Cardiac muscle cell (in vitro differentiated cells and primary cell): ENCODE measurements around the gene CAMSAP2. TPM values are rescaled to one million over a fixed set of nuclear protein-coding genes. Genes with fewer than 3 reads are reported as not detected.
A peak's percentile ranks its signal among the peaks of the same experiment; 100 is the strongest.

Source experiments
- DNase-seq, 2 donors: peaks; one replicate each; pipeline versions ENCODE4 v3.0.0 to v3.0.0-alpha.2; 2010 to 2017; ENCODE audit warnings: low read depth in 1 of 2, low spot score in 1 of 2
- H3K27ac ChIP-seq: fragments of 200-600 bp; sonication (generic); 2 replicates; pipeline ENCODE4 v1.5.1; 2016
- H3K27me3 ChIP-seq: fragments of 200-600 bp; sonication (generic); 2 replicates; pipeline ENCODE4 v1.6.0; 2016; ENCODE audit warnings: control low read depth
- H3K36me3 ChIP-seq: fragments of 200-600 bp; sonication (generic); 2 replicates; pipeline ENCODE4 v1.5.1; 2016; ENCODE audit warnings: control low read depth
- H3K4me1 ChIP-seq: fragments of 200-600 bp; sonication (generic); 2 replicates; pipeline ENCODE4 v1.8.1; 2017; ENCODE audit warnings: low read depth, mild to moderate bottlenecking, mixed run types
- H3K4me3 ChIP-seq: fragments of 200-600 bp; sonication (generic); 2 replicates; pipeline ENCODE4 v1.5.1; 2016; ENCODE audit warnings: mild to moderate bottlenecking
- H3K9me3 ChIP-seq: fragments of 200-600 bp; sonication (generic); 2 replicates; pipeline ENCODE4 v1.5.1; 2017; ENCODE audit warnings: low read depth, mild to moderate bottlenecking, control low read depth
- polyA plus RNA-seq: library from polyadenylated mRNA; unstranded; fragments of >200 nt; fragmentation: Nextera tagmentation; extraction: Ambion mirVana; gene quantifications from 2 replicates; pipeline ENCODE4 v1.2.1, GENCODE V29; 2016
- total RNA-seq: library from RNA; depleted of rRNA; stranded (reverse); fragments of >200 nt; gene quantifications from 2 replicates; pipeline ENCODE4 v1.2.3, GENCODE V29; 2016
- TF ChIP-seq, protein P1 (sequence below): IDR thresholded peaks from 2 replicates; pipeline ENCODE4 v1.5.1; 2012; ENCODE audit warnings: low read depth, mild to moderate bottlenecking, low read length

The CAMSAP2 gene
- total and polyA plus RNA-seq, 2 experiments from 2014 or later, result 12.6 to 22.8 TPM

DNA sequence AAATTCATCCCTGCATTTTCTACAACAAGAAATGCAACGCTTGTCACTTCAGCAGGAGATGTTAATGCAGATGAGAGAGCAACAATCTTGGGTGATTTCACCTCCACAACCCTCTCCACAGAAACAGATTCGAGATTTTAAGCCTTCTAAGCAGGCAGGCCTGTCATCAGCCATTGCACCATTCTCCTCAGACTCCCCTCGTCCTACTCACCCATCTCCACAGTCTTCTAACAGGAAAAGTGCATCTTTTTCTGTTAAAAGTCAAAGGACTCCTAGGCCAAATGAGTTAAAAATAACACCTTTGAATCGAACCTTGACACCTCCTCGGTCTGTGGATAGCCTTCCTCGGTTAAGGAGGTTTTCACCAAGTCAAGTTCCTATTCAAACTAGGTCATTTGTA, 110.7 kb downstream of the CAMSAP2 start:
- DNase-seq, result no peak
- Histone ChIP-seq H3K27ac (no peak overlapping the region), H3K4me1 (no peaks in the 10 kb centered on the region), H3K9me3 (no peaks in the 10 kb centered on the region), H3K4me3 (no peak overlapping the region), H3K27me3 (no peaks in the 10 kb centered on the region), H3K36me3 (peaks cover 67% of the 10 kb centered on the region)
- TF ChIP-seq, protein P1, sequence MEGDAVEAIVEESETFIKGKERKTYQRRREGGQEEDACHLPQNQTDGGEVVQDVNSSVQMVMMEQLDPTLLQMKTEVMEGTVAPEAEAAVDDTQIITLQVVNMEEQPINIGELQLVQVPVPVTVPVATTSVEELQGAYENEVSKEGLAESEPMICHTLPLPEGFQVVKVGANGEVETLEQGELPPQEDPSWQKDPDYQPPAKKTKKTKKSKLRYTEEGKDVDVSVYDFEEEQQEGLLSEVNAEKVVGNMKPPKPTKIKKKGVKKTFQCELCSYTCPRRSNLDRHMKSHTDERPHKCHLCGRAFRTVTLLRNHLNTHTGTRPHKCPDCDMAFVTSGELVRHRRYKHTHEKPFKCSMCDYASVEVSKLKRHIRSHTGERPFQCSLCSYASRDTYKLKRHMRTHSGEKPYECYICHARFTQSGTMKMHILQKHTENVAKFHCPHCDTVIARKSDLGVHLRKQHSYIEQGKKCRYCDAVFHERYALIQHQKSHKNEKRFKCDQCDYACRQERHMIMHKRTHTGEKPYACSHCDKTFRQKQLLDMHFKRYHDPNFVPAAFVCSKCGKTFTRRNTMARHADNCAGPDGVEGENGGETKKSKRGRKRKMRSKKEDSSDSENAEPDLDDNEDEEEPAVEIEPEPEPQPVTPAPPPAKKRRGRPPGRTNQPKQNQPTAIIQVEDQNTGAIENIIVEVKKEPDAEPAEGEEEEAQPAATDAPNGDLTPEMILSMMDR, result no peak

DNA sequence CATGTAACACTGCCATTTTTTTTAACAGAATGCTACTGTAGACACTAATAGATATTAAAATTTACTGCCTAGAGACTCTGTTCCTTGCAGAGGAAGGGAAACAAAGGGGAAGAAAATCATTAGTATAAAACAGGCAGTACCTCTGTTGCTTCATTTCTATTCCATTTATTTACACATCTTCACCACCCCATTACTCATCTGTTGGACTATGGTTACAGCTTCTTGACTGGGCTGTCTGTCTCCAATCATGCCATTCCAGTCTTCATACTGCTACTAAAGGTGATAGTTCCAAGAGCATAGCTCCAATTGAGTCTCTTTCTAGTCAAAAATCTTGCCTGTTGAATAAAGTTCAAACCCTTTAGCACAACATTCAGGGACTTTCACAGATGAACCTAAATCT, 111.9 kb downstream of the CAMSAP2 start:
- H3K9me3 ChIP-seq, result no peaks in the 10 kb centered on the region
- H3K4me3 ChIP-seq, result no peak overlapping the region
- DNase-seq, result no peak
- no peaks in the 10 kb centered on the region for H3K4me1 ChIP-seq
- no peaks in the 10 kb centered on the region for H3K27me3 ChIP-seq
- no peak overlapping the region for H3K27ac ChIP-seq
- TF ChIP-seq, protein P1, result no peak
- H3K36me3 ChIP-seq, result peaks cover 72% of the 10 kb centered on the region

DNA sequence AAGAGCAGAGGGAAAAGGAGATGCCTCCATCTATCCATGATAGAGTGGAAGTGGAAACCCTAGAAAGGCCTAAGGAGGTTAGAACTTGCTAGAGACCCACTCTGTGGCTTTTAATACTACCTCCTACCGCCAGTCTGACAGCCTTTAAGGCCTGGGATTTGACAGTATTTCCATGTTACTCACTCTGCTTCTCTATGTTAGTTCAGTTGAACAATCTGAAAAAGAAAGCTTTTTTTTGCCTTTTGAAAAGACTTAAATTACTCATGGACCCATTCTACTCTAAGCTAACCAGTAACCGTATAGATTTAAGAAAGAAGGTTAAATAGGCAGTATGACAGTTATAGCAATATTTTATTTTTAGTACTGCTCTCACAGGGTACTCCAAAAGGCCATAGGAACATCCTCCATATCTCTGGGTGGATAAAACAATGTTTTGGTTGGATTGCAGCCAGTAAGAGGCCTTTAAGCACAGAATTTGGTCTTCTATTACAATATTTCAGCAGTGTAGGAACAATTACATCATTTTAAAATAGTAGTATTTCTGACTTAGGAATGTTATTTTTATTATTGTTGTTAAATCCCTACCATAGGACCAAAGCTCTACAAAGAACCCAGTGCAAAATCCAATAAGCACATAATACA, 118.1 kb downstream of the CAMSAP2 start:
- Histone ChIP-seq H3K36me3 (peaks cover 57% of the 10 kb centered on the region), H3K27ac (peak overlapping the region; percentile 50), H3K27me3 (no peaks in the 10 kb centered on the region), H3K9me3 (no peaks in the 10 kb centered on the region), H3K4me1 (no peaks in the 10 kb centered on the region), H3K4me3 (no peak overlapping the region)
- TF ChIP-seq, protein P1, result no peak
- peak in 1 of 2 donors; percentile 86 for DNase-seq

DNA sequence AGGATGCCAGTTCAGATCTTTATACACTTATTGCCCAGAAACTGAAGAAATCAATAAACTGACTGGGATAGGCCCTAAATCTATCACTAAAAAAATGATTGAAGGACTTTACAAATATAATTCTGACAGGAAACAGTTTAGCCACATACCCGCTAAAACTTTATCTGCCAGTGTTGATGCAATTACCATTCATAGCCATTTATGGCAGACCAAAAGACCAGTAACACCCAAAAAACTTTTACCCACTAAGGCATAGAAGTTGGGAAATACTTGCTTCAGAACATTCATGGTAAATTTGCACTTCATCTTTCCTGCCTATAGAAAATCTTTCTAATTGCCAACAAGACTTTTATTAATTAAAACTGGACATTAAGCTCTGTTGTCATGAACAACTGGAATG, 119.1 kb downstream of the CAMSAP2 start:
- H3K9me3 ChIP-seq, result no peaks in the 10 kb centered on the region
- DNase-seq, result peak in 1 of 2 donors; percentile 50
- no peaks in the 10 kb centered on the region for H3K4me1 ChIP-seq
- H3K36me3 ChIP-seq, result peaks cover 59% of the 10 kb centered on the region
- no peak overlapping the region for H3K27ac ChIP-seq
- TF ChIP-seq, protein P1, result no peak
- H3K4me3 ChIP-seq, result no peak overlapping the region
- no peaks in the 10 kb centered on the region for H3K27me3 ChIP-seq

DNA sequence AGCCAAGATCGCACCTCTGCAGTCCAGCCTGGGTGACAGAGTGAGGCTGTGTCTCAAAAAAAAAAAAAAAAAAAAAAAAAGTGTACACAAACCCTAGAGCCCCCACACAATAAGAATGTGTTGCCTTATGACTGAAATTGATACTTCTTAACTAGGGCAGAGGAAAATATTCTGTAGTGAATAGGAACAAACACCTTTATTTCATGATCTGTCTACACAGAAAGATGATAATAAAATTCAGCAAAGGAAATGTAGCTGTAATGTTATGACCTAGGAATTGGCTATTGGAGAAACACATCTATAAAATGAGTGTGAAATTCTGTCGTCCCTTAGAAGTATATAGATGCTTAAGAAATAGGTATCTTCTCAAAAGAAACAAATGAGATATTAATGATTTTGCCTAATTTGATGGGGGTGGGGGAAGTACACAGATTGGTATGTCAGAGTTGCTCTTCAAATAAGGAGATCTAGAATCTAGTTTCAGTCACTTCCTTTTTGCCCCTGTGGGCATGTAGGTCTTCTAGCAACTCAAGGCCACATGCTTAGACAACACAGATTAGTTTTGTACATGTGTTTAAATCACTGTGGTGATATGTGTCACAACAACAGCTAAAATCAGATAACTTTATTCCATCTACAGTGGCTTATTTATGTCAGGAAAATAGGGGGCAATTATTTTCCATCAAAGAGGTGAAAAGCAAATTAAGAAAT, 123.4 kb downstream of the CAMSAP2 start:
- Histone ChIP-seq H3K36me3 (peaks cover 31% of the 10 kb centered on the region), H3K4me3 (no peak overlapping the region), H3K27me3 (no peaks in the 10 kb centered on the region), H3K4me1 (no peaks in the 10 kb centered on the region), H3K27ac (no peak overlapping the region), H3K9me3 (no peaks in the 10 kb centered on the region)
- no peak for DNase-seq
- TF ChIP-seq, protein P1, result no peak
